OCI-LY1 (cell line): ENCODE data around the gene EDC3.

Experiments
- H2AFZ ChIP-seq: fragments of 200-600 bp; sonication (generic), shearing (Covaris generic); 2 replicates; pipeline ENCODE4 v1.6.0; 2014; ENCODE audit warnings: antibody characterized with exemption, mild to moderate bottlenecking, low read length
- H3F3A ChIP-seq: fragments of 200-600 bp; sonication (generic), shearing (Covaris generic); 2 replicates; pipeline ENCODE4 v1.6.0; 2014; ENCODE audit warnings: mild to moderate bottlenecking, antibody characterized with exemption, low read length, moderate library complexity; ENCODE audit not compliant: insufficient read depth
- H3K27ac ChIP-seq: fragments of 200-600 bp; sonication (generic); 2 replicates; pipeline ENCODE4 v1.5.1; 2014; ENCODE audit warnings: low read length, mixed run types, mild to moderate bottlenecking, low read depth; ENCODE audit not compliant: poor library complexity, severe bottlenecking
- H3K27me3 ChIP-seq: fragments of 200-600 bp; sonication (generic); 2 replicates; pipeline ENCODE4 v1.6.0; 2014; ENCODE audit warnings: antibody characterized with exemption, mild to moderate bottlenecking, low read length, moderate library complexity; ENCODE audit not compliant: insufficient read depth
- H3K36me3 ChIP-seq: fragments of 200-600 bp; sonication (generic); 2 replicates; pipeline ENCODE4 v1.6.1; 2014; ENCODE audit warnings: mild to moderate bottlenecking, antibody characterized with exemption, low read length, moderate library complexity, mixed read lengths; ENCODE audit not compliant: insufficient read depth
- H3K4me1 ChIP-seq: fragments of 200-600 bp; sonication (generic); 2 replicates; pipeline ENCODE4 v1.5.1; 2014; ENCODE audit warnings: mild to moderate bottlenecking, low read length, moderate library complexity; ENCODE audit not compliant: insufficient read depth, severe bottlenecking
- H3K4me2 ChIP-seq: fragments of 200-600 bp; sonication (generic), shearing (Covaris generic); 2 replicates; pipeline ENCODE4 v1.6.1; 2014; ENCODE audit warnings: low read length
- H3K4me3 ChIP-seq: fragments of 200-600 bp; sonication (generic); 2 replicates; pipeline ENCODE4 v1.5.1; 2014; ENCODE audit warnings: low read length, low read depth, mild to moderate bottlenecking, mixed read lengths; ENCODE audit not compliant: poor library complexity, severe bottlenecking
- H3K79me2 ChIP-seq: fragments of 200-600 bp; shearing (Covaris generic); 2 replicates; pipeline ENCODE4 v1.6.1; 2016; ENCODE audit warnings: mixed run types, low read length, mixed read lengths; ENCODE audit not compliant: insufficient read depth
- H3K9ac ChIP-seq: fragments of 200-600 bp; sonication (generic), shearing (Covaris generic); 2 replicates; pipeline ENCODE4 v1.6.1; 2014; ENCODE audit warnings: mild to moderate bottlenecking, low read length, mixed read lengths
- H3K9me2 ChIP-seq: fragments of 200-600 bp; sonication (generic), shearing (Covaris generic); 2 replicates; pipeline ENCODE4 v1.6.1; 2014; ENCODE audit warnings: low read depth, mild to moderate bottlenecking, low read length, mixed read lengths
- H3K9me3 ChIP-seq: fragments of 200-600 bp; shearing (Covaris generic); 2 replicates; pipeline ENCODE4 v1.6.1; 2014; ENCODE audit warnings: low read length, mixed read lengths
- H4K20me1 ChIP-seq: fragments of 200-600 bp; sonication (generic), shearing (Covaris generic); 2 replicates; pipeline ENCODE4 v1.6.0; 2016; ENCODE audit warnings: mild to moderate bottlenecking, low read length; ENCODE audit not compliant: insufficient read depth
- EZH2 ChIP-seq: fragments of 200-600 bp; sonication (generic), shearing (Covaris generic); IDR thresholded peaks from 2 replicates; pipeline ENCODE4 v1.8.0; 2017; ENCODE audit warnings: borderline replicate concordance, mixed run types, mild to moderate bottlenecking, antibody characterized with exemption, low read length, moderate library complexity, mixed read lengths
- TF ChIP-seq, protein P1 (sequence below): fragments of 200-600 bp; sonication (generic), shearing (Covaris generic); IDR thresholded peaks from 2 replicates; pipeline ENCODE4 v1.5.1; 2017; ENCODE audit warnings: mild to moderate bottlenecking, antibody characterized with exemption, low read length, moderate library complexity, mixed read lengths

EDC3 gene

GRCh38 chr15:74725845-74726773 lies 30.3 kb upstream of the EDC3 start:
- Histone ChIP-seq H3F3A (no peaks in the 10 kb centered on the region), H4K20me1 (no peaks in the 10 kb centered on the region), H2AFZ (no peak overlapping the region), H3K9me2 (no peaks in the 10 kb centered on the region), H3K9me3 (no peaks in the 10 kb centered on the region), H3K79me2 (no peaks in the 10 kb centered on the region), H3K4me2 (peak overlapping the region; percentile 71), H3K36me3 (no peaks in the 10 kb centered on the region), H3K4me3 (peak overlapping the region; percentile 62), H3K4me1 (peaks cover 13% of the 10 kb centered on the region), H3K27ac (no peak overlapping the region), H3K9ac (peak overlapping the region; percentile 41; the same call in 1 of the 2 replicates), H3K27me3 (no peaks in the 10 kb centered on the region; the same call in 1 of the 2 replicates)
- TF ChIP-seq, protein P1, sequence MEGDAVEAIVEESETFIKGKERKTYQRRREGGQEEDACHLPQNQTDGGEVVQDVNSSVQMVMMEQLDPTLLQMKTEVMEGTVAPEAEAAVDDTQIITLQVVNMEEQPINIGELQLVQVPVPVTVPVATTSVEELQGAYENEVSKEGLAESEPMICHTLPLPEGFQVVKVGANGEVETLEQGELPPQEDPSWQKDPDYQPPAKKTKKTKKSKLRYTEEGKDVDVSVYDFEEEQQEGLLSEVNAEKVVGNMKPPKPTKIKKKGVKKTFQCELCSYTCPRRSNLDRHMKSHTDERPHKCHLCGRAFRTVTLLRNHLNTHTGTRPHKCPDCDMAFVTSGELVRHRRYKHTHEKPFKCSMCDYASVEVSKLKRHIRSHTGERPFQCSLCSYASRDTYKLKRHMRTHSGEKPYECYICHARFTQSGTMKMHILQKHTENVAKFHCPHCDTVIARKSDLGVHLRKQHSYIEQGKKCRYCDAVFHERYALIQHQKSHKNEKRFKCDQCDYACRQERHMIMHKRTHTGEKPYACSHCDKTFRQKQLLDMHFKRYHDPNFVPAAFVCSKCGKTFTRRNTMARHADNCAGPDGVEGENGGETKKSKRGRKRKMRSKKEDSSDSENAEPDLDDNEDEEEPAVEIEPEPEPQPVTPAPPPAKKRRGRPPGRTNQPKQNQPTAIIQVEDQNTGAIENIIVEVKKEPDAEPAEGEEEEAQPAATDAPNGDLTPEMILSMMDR: peak; percentile 32; the same call in 1 of the 2 replicates
- no peak for TF ChIP-seq EZH2

DNA sequence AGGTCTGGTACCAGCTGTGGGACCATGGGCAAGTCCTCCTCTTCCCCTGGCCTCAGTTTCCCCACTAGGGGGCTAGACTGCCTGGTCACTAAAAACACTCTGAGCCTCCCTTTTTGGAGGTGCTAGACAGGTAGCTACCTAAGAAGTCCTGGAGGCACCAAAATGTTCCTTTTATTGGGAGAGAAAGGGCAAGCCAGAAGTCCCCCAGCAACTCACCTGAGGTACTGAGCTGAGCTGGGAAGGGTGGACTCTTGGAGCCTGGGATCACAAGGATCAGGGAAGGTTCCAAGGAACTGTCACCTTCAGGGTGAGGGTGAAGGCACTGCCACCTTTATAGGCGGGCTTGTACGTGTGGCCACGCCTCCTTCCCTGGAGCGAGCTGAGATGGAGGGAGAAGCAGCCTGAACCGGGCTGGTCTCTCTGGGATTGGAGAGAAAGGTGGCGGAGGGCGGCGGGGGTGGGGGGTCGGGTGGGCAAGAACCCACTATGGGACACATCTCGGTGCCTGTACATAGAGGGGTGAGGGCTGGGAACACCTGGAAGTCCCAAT lies 29.5 kb upstream of the EDC3 start, which contains the start of gene CYP1A1:
CYP1A1 (minus strand) TSS at position 304 of the 550 bp plus-strand sequence. CDS start 2,431 bp downstream, outside the sequence.
- Histone ChIP-seq H3K9me3 (no peaks in the 10 kb centered on the region), H3K4me2 (peak within 1 kb of the TSS; percentile 71), H3K36me3 (no peaks in the 10 kb centered on the region), H3K9me2 (no peaks in the 10 kb centered on the region), H3K9ac (peak within 1 kb of the TSS; percentile 41; the same call in 1 of the 2 replicates), H3K4me3 (peak within 1 kb of the TSS; percentile 62), H4K20me1 (no peaks in the 10 kb centered on the region), H3F3A (no peaks in the 10 kb centered on the region), H3K79me2 (no peaks in the 10 kb centered on the region), H3K4me1 (peaks cover 13% of the 10 kb centered on the region), H3K27me3 (no peaks in the 10 kb centered on the region; the same call in 1 of the 2 replicates), H2AFZ (no peak within 1 kb of the TSS), H3K27ac (no peak within 1 kb of the TSS)
- TF ChIP-seq EZH2: no peak

DNA sequence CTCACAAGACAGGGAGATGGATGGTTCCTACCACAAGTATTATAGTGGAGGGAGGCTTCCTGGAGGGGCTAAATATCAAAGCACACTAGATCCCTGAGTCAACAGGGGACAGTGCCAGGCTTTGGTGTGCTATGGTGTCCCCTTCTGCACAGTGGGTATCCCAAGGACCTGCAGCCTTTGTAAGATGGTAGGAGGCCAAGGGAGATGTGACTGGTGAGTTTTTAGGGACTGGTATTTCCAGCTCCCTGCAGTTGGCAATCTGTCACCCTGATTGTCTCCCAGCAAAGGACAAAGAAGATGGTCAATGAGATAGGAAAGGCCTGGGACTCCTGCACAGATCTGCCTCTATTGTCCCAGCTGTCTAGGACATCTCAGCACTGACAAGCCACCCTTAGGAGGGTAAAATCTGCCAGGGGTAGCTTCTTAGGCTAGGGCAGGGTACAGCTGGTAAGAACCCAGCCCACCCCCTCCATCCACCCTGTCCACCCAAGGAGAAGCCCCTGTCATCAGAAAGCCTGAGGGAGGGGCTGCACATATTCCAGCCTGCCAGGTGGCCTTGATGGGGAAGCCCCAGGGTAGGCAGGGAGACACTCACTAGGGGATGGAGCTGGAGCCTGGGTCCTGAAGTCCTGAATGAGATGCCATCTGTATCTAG lies 28.9 kb upstream of the EDC3 start:
- peaks cover 13% of the 10 kb centered on the region for H3K4me1 ChIP-seq
- H3K9me2 ChIP-seq: no peaks in the 10 kb centered on the region
- no peak overlapping the region for H3K27ac ChIP-seq
- no peaks in the 10 kb centered on the region for H4K20me1 ChIP-seq
- no peaks in the 10 kb centered on the region; the same call in 1 of the 2 replicates for H3K27me3 ChIP-seq
- no peaks in the 10 kb centered on the region for H3K9me3 ChIP-seq
- TF ChIP-seq, protein P1: no peak
- TF ChIP-seq EZH2: no peak
- H3K9ac ChIP-seq: no peak overlapping the region
- no peaks in the 10 kb centered on the region for H3K79me2 ChIP-seq
- H3F3A ChIP-seq: no peaks in the 10 kb centered on the region
- H2AFZ ChIP-seq: no peak overlapping the region
- no peak overlapping the region for H3K4me2 ChIP-seq
- no peak overlapping the region for H3K4me3 ChIP-seq
- no peaks in the 10 kb centered on the region for H3K36me3 ChIP-seq
